Prostate gland (tissue), 2 donors: ENCODE data around the gene FOXB1.

Source experiments
- POLR2A ChIP-seq: fragments of 450-650 bp; IDR thresholded peaks from one replicate; pipeline ENCODE4 v1.6.1; 2016; ENCODE audit warnings: antibody characterized with exemption, mild to moderate bottlenecking
- POLR2AphosphoS5 ChIP-seq: sonication (generic); formaldehyde crosslinking; IDR thresholded peaks from one replicate; pipeline ENCODE4 v1.6.1; 2017; ENCODE audit warnings: antibody characterized with exemption
- TF ChIP-seq, protein P1 (sequence below), 4 experiments: fragments of 200-600 bp in 2 of 4; fragments of 450-650 bp in 2 of 4; sonication (generic) in 2 of 4; IDR thresholded peaks; 1 replicate in 3 of 4; 2 replicates in 1 of 4; pipeline ENCODE4 v1.5.1; 2016 to 2019; ENCODE audit warnings: antibody characterized with exemption in 4 of 4, mild to moderate bottlenecking in 2 of 4, moderate library complexity in 2 of 4

DNA sequence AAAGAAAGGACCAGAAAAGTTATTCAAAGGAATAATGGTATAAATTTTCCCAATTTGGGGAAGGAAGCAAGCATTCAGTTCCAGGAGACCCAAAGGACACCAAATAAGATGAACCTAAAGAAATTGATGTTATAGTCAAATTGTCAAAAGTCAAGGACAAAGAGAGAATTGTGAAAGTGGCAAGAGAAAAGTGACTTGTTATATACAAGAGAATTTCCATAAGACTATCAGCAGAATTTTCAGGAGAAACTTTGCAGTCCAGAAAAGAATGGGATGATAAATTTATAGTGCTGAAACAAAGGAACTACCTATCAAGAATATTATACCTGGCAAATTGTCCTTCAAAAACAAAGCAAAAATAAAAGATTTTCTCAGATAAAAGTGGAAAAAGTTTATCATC, 43.8 kb upstream of the FOXB1 start:
- TF ChIP-seq POLR2A: no peak
- TF ChIP-seq, protein P1, sequence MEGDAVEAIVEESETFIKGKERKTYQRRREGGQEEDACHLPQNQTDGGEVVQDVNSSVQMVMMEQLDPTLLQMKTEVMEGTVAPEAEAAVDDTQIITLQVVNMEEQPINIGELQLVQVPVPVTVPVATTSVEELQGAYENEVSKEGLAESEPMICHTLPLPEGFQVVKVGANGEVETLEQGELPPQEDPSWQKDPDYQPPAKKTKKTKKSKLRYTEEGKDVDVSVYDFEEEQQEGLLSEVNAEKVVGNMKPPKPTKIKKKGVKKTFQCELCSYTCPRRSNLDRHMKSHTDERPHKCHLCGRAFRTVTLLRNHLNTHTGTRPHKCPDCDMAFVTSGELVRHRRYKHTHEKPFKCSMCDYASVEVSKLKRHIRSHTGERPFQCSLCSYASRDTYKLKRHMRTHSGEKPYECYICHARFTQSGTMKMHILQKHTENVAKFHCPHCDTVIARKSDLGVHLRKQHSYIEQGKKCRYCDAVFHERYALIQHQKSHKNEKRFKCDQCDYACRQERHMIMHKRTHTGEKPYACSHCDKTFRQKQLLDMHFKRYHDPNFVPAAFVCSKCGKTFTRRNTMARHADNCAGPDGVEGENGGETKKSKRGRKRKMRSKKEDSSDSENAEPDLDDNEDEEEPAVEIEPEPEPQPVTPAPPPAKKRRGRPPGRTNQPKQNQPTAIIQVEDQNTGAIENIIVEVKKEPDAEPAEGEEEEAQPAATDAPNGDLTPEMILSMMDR (IDR thresholded peaks at IDR 0.05): no peak
- TF ChIP-seq POLR2AphosphoS5: no peak
